GM12878 (cell line): ENCODE measurements around the gene AGTRAP.

Source experiments
- CTCF ChIP-seq, 3 experiments: IDR thresholded peaks in 2 of 3; conservative IDR thresholded peaks in 1 of 3; 2 replicates each; pipeline ENCODE4 v1.5.1; 2011; ENCODE audit warnings: low read depth in 3 of 3, low read length in 3 of 3, mild to moderate bottlenecking in 3 of 3, control low read depth in 2 of 3, moderate library complexity in 2 of 3, inconsistent platforms in 1 of 3, mixed read lengths in 1 of 3; ENCODE audit not compliant: control insufficient read depth in 2 of 3, insufficient read depth in 1 of 3; ENCODE audit errors: extremely low read depth in 1 of 3
- POLR2A ChIP-seq: IDR thresholded peaks from 2 replicates; pipeline ENCODE4 v1.6.1; 2011; ENCODE audit warnings: low read depth, mild to moderate bottlenecking, low read length
- SIN3A ChIP-seq: IDR thresholded peaks from 2 replicates; pipeline ENCODE4 v1.6.1; 2012; ENCODE audit warnings: low read depth, low read length, improper control_type of control experiment

- TF ChIP-seq SIN3A (no peak), CTCF (IDR thresholded peaks at IDR 0.05 in 2 of 3, conservative IDR thresholded peaks at IDR 0.05 in 1 of 3; ENCODE audit: control insufficient read depth in 2 of 3, extremely low read depth in 1 of 3, insufficient read depth in 1 of 3, low read depth in 3 of 3, low read length in 3 of 3) (no peak), POLR2A (no peak)
Observed at GRCh38 chr1:11753555-11754208, 17.7 kb downstream of the AGTRAP start.
